Measurements from ENCODE around the gene ANKRD35.

ANKRD35 gene

DNA sequence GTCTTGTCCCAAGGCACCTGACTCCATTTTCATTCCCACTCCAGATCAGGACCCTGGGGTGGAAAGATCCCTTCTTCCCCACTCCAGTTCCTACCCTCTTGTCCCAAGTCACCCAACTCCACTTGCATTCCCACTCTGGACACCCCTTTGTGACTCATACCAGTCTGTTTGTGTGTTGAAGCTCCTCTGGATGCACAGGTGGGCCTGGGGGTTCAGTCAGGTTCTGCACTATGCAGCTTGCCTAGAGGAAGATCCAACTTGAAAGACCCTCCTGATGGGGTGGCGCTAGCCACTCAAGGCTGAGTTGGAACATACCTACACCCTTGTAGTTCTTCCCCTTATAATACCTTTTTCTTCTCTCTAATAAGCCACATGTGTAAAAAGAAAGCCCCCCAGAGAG lies 9.8 kb upstream of the ANKRD35 start:
- DNase-seq = no peak

DNA sequence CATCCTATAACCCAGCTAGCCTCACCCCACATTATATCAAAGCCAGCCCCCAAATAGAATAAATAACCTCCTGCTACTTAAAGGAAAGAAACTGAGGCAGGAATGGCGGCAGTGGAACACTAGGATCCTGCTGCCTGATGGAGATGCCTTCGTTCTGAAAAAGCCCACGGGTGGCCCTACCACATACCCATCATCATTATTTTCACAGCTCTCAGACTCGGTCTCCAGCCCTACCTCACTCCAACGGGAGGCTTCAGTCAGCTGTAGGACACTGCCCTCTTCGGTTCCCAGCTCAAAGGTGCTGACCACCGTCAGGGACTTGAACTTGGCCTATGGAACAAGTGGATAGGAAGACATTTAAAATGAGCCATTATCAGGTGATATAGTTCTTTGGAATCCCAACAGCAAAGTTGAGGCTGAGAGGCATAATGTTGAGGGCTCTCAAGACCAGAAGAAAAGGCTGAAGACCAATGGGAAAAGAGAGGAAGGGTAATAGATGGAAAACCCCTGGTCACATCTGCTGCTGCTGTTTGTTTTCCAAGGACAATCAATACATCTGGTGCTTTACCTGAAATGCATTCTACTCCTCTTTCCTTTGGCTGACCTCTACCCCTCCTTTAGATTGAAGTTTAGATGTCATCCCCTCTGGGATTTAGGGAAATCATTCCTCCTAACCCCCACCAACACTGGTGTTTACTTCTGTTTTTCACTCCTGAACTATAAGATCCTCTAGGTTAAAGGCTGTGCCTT lies 7.8 kb upstream of the ANKRD35 start:
- no peak for DNase-seq

DNA sequence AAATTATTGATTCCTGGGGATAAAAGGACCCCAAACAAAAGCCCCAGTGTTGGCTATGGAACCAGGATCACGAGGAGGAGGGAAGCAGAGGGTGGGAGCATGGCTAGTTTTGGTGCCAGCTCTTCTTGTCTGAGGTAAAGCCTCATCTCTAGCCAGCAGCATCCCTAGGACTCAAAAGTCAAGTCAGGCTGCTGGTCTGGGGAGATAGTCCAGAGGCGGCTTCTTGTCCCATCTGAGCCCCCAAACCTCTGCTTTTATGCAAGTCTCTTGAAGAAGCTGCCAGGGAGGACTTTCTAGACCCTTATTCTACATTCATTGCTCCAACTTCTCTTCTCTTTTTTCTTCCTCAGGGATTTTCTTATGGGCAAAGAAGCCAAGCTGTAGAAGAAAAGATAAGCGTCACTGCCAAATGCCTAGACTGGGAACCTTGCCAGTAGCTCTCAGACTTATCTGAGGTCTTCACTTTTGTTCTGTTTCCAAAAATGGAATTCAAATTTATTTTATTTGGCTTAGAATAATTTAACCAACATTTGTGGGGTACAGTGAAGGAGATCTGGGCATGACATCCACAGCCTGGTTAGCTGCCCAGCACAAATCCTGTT lies 6.9 kb upstream of the ANKRD35 start:
- no peak for DNase-seq

DNA sequence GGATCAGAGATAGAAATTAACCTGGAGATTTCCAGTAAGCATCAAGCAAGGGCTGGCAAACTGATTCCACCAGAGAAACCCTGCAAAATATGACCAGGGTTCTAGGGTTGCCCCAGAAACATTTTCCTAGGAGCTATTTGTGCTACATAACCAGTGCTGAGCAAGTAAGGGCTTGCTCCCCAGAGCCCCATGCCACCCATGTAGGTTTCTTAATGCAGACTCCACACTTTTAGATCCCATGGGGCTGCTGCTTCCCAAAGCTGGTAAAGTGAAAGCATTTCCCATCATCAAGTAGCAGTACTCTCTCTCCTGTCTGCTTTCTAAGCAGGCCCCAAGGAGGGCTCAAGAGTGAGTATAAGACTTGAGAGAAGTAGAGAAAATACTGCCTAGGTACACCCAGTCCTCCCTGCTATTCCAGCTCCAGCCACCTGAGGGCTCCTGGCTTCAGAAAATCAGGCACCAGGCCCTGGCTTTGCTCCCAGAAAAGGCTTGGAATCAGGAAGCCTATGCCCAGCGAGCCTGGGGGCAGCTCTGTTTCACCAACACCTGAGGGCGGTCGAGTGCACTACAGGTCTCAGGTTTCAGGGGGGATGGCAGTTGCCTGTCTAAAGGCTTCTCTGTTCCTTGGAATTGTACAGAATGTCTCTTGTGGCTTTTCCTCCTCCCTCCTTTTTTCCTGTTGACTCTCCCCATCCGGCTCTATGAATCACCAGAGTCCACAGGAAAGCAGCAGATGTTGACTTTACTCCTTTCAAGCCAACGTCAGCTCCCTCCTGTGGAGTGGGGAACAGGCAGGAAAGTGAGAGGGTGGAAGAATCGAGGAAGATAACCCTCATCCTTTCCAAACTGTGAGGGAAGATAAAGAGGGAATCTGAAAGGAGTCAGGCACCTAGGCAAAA lies 6.2 kb upstream of the ANKRD35 start:
- peak; percentile 26 for DNase-seq

DNA sequence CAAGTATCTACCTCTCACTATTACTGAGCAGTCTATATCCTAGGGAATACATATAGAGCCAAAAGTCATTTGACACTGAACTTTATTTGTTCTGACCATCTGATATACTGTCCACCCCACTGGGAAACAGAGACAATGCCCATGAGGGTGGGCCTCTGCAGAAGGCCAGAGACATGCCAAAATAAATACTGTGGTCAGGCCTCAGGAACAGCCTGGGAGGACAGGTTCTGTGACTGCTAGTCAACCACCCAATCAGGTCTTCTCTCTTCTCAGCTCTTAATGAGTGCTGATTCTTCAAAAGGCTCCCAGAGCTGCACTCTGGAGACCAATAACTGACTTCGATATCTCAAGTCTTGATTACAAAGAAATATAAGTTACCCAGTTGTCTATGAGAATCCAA lies 5.5 kb upstream of the ANKRD35 start:
- DNase-seq = no peak

DNA sequence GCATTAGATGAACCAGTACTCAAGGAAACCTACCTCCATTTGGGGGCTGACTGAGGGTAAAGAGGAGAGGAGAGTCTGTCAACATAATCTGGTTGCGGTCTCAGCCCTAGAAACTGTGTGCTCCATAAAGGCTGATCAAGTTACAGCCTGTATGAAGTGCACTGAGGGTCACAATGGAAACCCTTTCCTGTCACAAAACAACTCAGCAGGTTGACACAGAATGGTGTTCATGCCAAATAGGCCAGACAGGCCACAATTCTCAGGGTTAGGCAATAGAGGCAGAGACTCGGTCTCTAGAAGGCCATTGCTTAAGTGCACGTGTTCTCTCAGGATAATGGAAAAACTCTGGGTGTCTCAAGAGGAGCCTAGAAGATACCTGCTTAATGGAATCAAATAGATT lies 4.1 kb upstream of the ANKRD35 start:
- no peak for DNase-seq

DNA sequence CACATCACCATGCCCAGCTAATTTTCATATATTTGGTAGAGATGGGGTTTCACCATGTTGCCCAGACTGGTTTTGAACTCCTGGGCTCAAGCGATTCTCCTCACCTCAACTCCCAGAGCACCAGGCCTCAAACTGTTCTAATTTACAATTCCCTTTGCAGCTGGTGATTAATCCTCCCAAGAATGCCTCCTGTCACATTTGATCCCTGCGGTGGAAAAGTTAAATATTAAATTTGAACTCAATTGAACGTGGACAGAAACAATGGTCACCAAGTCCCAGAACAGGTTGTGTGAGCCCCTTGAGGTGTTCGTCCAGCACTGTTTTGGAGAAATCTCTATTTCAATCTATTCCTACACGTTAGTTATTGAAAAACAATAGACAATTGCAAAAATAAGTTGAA lies 2.0 kb upstream of the ANKRD35 start:
- no peak for DNase-seq

DNA sequence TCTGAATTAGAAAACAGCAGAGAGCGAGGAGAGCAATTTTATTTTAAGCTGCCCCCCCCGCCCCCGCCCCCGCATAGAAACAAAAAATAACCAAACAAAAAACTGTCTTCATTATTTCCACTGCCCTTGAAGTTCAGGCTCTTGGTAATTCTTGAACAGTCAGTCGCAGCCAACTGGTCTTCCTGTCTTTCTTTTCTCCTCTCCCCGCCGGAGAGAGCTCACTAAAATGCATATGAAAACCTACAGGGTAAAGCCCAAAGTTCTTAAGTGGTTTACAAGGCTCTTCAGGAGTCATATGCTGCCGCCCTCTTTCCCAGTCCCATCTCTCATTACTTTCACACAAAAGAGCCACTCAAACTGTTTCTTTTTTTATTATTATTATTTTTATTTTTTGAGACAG lies 1.1 kb upstream of the ANKRD35 start:
- no peak for DNase-seq

DNA sequence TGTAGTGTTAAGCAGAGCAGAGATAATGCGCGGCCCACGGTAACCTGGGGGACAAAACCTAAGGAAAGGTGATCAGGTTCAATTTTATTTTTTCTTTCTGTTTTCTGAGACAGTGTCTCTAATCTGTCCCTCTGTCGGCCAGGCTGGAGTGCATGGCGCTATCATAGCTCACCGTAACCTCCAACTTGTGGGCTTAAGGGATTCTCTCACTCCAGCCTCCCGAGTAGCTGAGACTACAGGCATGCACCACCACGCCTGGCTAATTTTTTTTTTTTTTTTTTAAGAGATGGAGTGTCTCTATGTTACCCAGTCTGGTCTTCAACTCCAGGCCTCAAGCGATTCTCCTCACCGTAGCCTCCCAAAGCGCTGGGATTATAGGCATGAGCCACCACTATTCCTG lies 724 bp upstream of the ANKRD35 start:
- DNase-seq = no peak

DNA sequence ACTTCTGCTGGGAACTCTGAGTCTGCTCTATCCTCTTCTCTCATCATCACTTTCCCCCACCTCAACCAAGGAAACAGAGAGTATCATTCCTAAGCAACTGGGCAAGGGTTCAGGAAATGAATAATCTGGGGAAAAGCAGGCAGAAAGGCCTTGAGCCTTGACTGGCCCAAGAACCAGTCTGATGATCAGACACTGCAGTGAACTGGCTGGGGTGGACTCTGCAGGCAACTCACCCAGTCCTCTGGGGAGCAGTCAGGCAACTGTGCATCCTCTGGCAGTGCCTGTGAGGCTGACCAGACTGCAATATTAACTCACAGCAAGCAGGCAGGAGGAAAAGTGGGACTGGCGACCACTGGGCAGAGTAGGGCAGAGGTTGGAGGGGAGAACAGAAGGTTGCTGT lies 991 bp downstream of the ANKRD35 start:
- no peak for DNase-seq

DNA sequence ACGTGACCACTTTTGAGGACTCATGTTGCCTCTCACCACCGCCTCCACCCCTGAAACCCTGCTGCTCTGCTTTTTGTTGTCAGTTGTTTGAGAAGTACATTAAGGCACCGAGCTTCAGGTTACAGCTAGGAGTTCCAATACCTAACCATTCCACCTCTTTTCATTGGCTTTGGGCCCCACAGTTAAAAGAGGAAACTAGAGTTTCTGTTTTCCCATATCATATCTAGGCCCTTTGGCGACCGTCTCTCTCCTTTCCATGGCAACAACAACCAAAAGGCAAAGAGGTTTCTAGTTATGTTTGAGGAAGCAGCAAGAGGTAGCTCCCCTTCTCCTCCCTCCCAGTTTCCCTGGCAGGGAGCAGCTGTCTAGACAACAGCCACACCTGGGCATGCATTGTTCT lies 5.9 kb downstream of the ANKRD35 start:
- DNase-seq = no peak

DNA sequence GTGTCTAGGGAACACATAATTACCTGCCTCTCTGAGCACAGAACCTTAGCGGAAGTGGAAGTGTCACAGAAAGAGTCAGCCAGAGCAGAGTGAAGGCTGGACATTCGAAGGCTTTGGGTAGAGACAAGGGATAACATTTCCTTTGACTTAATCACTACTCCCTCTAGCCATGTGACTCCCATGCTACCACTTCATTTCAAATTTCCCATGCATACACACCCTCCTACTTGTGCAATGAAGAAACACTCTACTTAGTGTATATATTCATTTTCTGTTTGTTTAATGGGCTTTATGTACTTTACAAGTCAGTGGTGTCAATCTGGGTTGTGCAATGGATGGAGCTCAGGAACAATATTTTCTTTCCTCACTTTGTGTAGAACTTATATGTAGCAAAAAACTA lies 6.9 kb downstream of the ANKRD35 start:
- no peak for DNase-seq

DNA sequence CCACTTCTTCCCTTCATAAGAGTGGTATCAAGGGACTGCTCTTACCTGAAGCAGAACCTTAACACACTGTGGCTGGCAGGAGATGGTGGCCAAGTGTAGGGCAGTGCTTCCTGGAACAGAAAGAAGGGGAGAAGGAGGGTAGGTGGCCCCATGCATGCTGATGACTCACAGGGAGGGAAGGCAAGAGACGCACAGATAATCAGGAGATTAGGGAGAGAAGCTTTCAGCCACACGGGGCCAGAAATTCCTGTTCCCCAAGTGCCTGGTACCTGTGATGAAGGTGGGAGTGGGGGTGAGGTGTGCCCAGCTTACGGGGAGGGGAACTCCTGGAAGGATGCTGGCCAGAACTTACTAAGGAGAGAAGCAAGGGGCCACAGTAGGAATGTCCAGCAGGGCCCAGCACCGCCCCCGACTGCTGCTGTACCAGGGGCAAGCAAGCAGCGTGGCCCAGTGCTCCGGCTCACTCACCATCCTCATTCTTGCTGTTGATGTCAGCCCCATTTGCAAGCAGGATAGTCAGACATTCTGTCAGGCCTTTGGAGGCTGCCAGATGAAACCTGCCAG lies 7.7 kb downstream of the ANKRD35 start:
- no peak for DNase-seq

DNA sequence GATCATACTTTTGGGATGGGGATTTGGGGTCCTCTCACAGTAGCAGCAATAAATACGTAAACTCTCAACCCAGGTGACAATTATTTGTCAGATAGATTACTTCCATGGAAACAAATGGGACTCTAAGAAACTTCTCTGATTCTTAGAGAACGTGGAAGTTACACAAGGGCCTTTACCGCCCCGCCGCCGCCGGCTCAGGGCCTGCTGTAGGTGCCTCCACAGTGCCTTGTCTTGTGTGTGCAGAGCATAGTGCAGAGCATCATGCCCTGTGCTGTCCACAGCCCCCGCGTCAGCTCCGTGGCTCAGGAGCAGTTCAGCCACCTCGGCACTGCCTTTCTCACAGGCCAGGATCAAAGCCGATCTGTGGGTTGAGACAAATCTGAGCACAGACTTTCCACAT lies 11.0 kb downstream of the ANKRD35 start:
- DNase-seq = no peak

DNA sequence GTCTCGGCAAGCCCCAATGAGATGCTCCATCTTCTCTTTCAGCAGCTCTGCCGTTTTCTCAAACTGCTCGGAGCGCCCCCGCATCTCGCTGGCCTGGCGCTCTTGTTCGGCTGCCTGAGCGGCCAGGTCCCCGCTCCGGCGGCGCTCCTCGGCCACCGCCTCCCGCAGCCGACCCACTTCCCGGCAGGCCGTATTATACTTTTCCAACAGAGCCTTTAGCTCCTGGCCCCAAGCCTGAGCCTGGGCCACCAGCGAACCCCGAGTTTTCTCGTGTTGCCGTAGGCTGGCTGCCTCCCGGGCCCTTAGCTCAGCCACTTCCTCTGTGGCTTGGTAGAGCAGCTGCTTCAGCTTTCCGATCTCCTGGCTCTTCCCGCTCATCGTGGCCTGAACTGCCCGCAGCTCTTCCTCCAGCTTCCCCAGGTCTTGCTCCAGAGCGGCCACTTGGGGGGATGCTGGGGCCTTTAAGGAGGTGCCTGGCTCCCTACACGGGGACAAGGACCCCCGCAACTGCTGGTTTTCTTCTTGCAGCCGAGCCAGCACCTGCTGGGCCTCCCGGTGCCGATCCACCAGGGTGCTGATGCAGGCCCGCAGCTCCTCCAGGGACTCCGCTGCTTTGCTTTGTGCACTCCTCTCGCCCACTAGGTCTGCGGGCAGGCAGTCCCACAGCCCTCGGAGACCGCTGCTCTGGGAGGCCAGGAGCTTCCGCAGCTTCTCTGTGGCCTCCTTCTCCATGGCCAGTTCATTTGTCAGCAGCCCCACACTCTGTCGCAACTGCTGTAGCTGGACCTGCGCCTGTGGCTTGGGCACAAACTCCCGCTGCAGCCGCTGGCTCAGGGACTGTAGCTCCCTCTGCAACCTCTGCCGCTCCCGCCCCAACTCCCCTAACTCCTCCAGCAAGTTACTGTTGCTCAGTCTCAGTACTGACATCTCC lies 13.4 kb downstream of the ANKRD35 start:
- no peak for DNase-seq

DNA sequence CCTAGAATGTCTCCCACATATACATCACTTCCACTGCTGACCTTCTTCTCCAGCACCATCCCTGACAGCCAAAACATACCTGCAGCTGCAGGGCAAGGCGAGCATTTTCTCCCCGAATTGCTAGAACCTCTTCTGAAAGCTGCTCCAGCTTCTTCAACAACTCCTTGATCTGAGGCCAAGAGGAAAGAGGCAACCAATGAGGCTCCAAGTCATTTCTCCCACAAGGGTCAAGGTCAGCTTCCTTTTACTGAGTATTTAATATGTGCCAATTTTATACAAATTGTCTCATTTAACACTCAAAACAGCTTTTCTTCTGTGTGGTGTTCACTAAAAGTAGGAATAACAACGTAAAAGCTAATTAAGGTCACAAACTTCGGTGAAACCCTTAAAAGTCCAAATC lies 17.4 kb downstream of the ANKRD35 start:
- no peak for DNase-seq

DNA sequence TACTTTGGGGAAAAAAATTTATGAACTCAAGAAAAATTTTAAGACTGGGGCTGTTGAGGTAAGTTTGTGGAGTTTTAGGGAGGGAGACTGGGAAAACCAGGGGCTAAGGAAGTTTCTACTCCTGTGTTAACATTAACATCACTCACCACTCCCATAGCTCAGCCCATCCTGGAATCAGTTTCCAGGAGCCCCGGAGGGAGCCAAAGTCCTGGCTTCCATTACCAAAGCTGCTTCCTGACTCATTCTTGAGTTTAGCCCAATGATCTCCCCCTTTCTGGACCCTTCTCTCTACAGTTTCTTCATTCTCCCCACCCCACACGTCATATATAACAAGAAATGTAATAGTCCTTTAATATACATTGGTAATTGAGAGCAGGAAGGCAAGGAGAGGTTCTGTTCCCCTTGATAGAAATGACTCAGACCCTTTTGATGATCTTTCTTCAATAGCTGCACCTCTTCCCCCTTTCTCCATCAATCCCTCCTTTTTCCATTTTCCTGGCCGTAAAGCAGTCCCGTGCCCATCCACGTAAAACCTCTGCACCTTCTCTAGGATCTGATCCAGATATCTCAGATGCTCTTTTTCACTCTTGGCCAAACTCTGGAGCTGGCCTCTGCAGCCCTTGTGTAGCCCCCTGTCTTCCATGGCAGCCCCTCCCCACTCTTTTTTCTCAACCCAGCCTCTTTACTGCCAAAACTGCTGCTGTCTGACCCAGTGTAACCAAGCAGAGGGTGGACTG lies 22.2 kb downstream of the ANKRD35 start:
- DNase-seq = no peak

DNA sequence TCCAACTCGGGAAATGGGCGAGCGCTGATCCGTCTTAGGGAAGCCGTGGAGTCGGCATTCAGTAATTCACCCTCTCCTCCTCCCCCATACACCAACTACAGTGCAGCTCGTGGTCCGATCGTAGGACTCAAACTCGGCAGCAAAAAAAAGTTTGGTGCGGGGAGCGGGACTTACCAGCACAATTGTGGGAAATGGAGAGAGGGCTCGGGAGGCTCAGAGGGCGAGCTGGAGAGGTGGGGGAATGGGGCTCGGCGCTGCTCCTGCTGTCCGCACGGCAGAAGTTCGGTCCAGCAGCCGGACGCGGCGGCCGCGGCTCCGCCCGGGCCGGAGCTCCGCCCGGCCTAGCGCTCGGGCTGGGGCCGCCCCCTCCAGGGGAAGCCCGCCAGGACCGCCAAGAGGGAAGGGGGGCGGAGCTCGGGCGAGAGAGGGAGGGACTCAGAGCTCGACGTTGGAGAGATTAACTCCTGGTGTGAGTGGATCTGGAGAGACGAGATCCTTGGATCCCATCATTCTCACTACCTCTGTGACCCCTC lies 26.1 kb downstream of the ANKRD35 start:
- DNase-seq = peak; percentile 53

DNA sequence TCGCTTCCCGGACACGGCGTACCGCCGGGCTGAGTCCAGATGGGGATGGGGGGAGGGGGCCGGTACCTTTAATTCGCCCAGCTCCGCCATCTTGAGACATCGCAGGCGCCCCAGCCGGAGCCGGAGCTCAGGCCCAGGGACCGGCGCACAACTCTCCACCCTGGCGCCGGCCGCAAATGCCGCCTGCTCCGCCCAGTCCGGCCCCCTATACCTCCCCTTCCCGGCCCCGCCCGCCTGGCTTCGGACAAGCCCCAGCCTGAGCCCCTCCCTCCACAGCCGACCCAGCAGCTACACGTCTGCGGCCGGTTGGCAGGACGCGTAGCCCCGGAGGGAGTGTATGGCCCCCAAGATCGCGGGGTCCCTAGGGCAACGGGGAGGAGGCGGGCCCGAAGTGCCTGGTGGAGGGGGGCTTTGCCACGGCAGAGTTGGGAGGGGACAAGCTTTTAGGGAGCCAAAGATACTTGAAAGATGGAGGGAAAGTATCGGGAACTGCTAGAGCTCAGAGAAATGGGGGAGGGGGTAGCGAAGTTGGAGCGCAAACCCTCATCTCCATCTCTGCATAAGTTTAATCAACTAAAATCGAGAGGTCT lies 26.7 kb downstream of the ANKRD35 start, which contains the start of gene PIAS3:
Gene PIAS3, minus strand, starts transcription at position 181 of the 590 bp plus-strand sequence. Its CDS starts 91 bp downstream, at position 90.
- peak; percentile 70 for DNase-seq

DNA sequence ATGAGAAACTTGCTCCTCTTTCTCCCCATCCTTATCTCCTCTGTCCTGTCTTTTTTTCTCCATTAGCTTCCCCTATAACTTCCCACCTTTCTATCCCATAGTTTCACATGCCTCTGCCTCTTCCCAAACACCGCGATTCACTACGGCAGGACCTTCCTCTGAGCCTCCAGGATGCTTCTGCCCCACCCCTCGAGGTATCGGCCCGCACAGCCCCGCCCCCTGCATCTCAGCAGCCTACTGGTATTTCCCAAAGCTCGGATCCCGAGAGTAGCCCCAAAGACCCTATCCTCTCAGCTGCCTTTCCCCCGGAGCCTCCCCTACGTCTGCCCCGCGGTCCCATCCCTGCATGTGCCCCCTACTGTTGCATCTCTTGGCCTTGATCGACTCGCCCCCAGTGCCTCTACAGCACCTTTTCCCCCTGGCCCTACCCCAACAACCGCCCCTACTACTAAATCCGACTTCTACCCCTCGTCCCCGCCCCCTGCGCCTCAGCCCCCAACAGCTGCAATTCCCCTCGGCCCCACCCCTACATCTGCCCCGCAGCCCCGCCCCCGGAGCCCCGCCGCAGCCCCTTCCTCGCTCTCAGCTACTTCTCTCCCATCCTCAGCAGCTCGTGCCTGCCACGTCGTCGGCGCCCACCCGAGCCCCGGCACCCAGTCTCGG lies 27.3 kb downstream of the ANKRD35 start:
- peak; percentile 13 for DNase-seq

All from activated CD4-positive, alpha-beta T cell treated with anti-CD3 and anti-CD28 coated beads for 1 hour (primary cell).